ENCODE measurements around the gene EPG5.

- TF ChIP-seq, protein P1, sequence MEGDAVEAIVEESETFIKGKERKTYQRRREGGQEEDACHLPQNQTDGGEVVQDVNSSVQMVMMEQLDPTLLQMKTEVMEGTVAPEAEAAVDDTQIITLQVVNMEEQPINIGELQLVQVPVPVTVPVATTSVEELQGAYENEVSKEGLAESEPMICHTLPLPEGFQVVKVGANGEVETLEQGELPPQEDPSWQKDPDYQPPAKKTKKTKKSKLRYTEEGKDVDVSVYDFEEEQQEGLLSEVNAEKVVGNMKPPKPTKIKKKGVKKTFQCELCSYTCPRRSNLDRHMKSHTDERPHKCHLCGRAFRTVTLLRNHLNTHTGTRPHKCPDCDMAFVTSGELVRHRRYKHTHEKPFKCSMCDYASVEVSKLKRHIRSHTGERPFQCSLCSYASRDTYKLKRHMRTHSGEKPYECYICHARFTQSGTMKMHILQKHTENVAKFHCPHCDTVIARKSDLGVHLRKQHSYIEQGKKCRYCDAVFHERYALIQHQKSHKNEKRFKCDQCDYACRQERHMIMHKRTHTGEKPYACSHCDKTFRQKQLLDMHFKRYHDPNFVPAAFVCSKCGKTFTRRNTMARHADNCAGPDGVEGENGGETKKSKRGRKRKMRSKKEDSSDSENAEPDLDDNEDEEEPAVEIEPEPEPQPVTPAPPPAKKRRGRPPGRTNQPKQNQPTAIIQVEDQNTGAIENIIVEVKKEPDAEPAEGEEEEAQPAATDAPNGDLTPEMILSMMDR (IDR thresholded peaks at IDR 0.05; ENCODE audit: low read length): no peak
- TF ChIP-seq EZH2 (IDR thresholded peaks at IDR 0.05; ENCODE audit: borderline replicate concordance, low read length): no peak
Observed at GRCh38 chr18:45995461-45995860, 28.3 kb upstream of the EPG5 start.

Data from OCI-LY1 (cell line).